Activated CD8-positive, alpha-beta T cell treated with anti-CD3 and anti-CD28 coated beads for 36 hours (primary cell): ENCODE data around the gene PRSS33. TPM values are rescaled to one million over a fixed set of nuclear protein-coding genes. Genes with fewer than 3 reads are reported as not detected.

Source experiments
- ATAC-seq: fragments of 200-7000 bp; cut with Tn5 transposase; one replicate; pipeline ENCODE4 v1.10.0; 2021; ENCODE audit warnings: mild to moderate bottlenecking, moderate library complexity
- CTCF ChIA-PET: fragments of 350-600 bp; sonication (Branson Sonifier 250); formaldehyde crosslinking; loops from one replicate; lab custom pipeline; 2021; ENCODE audit warnings: antibody characterized with exemption; lab: Charles Lee
- POLR2A ChIA-PET: fragments of 350-600 bp; sonication (Branson Sonifier 250); formaldehyde crosslinking; loops from one replicate; lab custom pipeline; 2021; ENCODE audit warnings: antibody characterized with exemption; lab: Charles Lee
- DNase-seq: peaks from one replicate; pipeline ENCODE4 v3.0.0-alpha.2; 2020
- H3K27ac Mint-ChIP-seq: one replicate; pipeline ENCODE4 v1.8.0; 2021; ENCODE audit warnings: mild to moderate bottlenecking, mixed read lengths
- H3K27me3 Mint-ChIP-seq: one replicate; pipeline ENCODE4 v1.8.0; 2021; ENCODE audit warnings: mixed read lengths
- H3K36me3 Mint-ChIP-seq: one replicate; pipeline ENCODE4 v1.8.0; 2021; ENCODE audit warnings: low read depth, mixed read lengths
- H3K4me1 Mint-ChIP-seq: one replicate; pipeline ENCODE4 v1.8.0; 2021; ENCODE audit warnings: low read depth, mixed read lengths
- H3K4me3 Mint-ChIP-seq: one replicate; pipeline ENCODE4 v1.8.0; 2021; ENCODE audit warnings: mild to moderate bottlenecking, moderate library complexity, mixed read lengths
- H3K9me3 Mint-ChIP-seq: one replicate; pipeline ENCODE4 v1.8.0; 2021; ENCODE audit warnings: mixed read lengths
- intact Hi-C: fragments of 100-400 bp; cut with micrococcal nuclease; formaldehyde crosslinking; loops from one replicate; pipeline ENCODE4 v1.10.0; 2022
- total RNA-seq, 2 experiments: library from RNA; stranded (reverse); gene quantifications; one replicate each; pipeline ENCODE4 v1.2.3, GENCODE V29; 2021
- TF ChIP-seq, protein P1 (sequence below): fragments of 200-600 bp; IDR thresholded peaks from one replicate; pipeline ENCODE4 v1.8.0; 2022; ENCODE audit warnings: antibody characterized with exemption, mild to moderate bottlenecking

PRSS33 gene
- total RNA-seq, 2 experiments from 2014 or later = 0.29 TPM; not detected in 1

DNA sequence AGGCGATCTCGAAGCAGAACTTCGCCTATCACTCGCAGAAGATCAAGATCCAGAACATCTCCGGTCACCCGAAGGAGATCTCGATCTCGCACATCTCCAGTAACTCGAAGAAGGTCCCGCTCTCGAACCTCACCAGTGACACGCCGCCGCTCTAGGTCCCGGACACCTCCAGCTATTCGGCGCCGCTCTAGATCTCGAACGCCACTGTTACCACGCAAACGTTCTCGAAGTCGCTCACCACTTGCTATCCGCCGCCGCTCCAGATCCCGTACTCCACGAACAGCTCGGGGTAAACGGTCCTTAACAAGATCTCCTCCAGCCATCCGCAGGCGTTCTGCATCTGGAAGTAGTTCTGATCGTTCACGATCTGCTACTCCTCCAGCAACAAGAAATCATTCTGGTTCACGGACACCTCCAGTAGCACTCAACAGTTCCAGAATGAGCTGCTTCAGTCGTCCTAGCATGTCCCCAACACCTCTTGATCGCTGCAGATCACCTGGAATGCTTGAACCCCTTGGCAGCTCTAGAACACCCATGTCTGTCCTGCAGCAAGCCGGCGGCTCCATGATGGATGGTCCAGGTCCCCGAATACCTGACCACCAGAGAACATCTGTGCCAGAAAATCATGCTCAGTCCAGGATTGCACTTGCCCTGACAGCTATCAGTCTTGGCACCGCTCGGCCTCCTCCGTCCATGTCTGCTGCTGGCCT lies 20.8 kb downstream of the PRSS33 start:
- POLR2A ChIA-PET = interaction anchor here (0.6 to 4.6 kb wide), 8 partner anchors 8 to 153 kb away, joined by 3 to 45 read pairs (median 8); partner anchors contain the start of genes ELOB and SRRM2
- intact Hi-C loops = no loop called here
- DNase-seq (no peak), ATAC-seq (no peak)
- no peaks in the 10 kb centered on the region for H3K27me3 Mint-ChIP-seq
- H3K9me3 Mint-ChIP-seq = no peaks in the 10 kb centered on the region
- peaks cover 81% of the 10 kb centered on the region for H3K36me3 Mint-ChIP-seq
- peaks cover 4% of the 10 kb centered on the region for H3K4me1 Mint-ChIP-seq
- TF ChIP-seq, protein P1, sequence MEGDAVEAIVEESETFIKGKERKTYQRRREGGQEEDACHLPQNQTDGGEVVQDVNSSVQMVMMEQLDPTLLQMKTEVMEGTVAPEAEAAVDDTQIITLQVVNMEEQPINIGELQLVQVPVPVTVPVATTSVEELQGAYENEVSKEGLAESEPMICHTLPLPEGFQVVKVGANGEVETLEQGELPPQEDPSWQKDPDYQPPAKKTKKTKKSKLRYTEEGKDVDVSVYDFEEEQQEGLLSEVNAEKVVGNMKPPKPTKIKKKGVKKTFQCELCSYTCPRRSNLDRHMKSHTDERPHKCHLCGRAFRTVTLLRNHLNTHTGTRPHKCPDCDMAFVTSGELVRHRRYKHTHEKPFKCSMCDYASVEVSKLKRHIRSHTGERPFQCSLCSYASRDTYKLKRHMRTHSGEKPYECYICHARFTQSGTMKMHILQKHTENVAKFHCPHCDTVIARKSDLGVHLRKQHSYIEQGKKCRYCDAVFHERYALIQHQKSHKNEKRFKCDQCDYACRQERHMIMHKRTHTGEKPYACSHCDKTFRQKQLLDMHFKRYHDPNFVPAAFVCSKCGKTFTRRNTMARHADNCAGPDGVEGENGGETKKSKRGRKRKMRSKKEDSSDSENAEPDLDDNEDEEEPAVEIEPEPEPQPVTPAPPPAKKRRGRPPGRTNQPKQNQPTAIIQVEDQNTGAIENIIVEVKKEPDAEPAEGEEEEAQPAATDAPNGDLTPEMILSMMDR = no peak
- no peak overlapping the region for H3K27ac Mint-ChIP-seq
- CTCF ChIA-PET = no interaction called here
- no peak overlapping the region for H3K4me3 Mint-ChIP-seq

DNA sequence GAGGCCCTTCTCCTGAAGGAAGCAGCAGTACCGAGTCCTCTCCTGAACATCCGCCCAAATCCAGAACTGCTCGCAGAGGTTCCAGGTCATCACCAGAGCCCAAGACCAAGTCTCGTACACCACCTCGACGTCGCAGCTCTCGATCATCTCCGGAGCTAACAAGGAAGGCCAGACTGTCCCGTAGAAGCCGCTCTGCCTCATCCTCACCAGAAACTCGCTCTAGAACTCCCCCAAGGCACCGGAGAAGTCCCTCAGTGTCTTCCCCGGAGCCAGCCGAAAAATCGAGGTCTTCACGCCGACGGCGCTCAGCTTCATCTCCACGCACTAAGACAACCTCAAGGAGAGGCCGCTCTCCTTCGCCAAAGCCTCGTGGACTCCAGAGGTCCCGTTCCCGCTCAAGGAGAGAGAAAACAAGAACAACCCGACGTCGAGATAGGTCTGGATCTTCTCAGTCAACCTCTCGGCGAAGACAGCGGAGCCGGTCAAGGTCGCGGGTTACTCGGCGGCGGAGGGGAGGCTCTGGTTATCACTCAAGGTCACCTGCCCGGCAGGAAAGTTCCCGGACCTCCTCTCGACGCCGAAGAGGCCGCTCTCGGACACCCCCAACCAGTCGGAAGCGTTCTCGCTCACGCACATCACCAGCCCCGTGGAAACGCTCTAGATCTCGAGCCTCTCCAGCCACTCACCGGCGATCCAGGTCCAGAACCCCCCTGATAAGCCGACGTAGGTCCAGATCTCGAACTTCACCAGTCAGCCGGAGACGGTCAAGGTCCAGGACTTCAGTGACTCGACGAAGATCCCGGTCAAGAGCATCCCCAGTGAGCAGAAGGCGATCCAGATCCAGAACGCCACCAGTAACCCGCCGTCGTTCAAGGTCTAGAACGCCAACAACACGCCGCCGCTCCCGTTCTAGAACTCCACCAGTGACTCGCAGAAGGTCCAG lies 21.6 kb downstream of the PRSS33 start:
- intact Hi-C loops = no loop called here
- ChIA-PET CTCF (no interaction called here), POLR2A (interaction anchor here (0.6 to 4.6 kb wide), 10 partner anchors 7 to 74 kb away, joined by 3 to 45 read pairs (median 4); partner anchors contain the start of genes SRRM2 and ZG16B)
- no peak for ATAC-seq
- no peak overlapping the region for H3K4me3 Mint-ChIP-seq
- H3K27me3 Mint-ChIP-seq = no peaks in the 10 kb centered on the region
- H3K27ac Mint-ChIP-seq = no peak overlapping the region
- no peak for DNase-seq
- H3K4me1 Mint-ChIP-seq = peaks cover 2% of the 10 kb centered on the region
- H3K9me3 Mint-ChIP-seq = no peaks in the 10 kb centered on the region
- TF ChIP-seq, protein P1 = no peak
- peaks cover 81% of the 10 kb centered on the region for H3K36me3 Mint-ChIP-seq

DNA sequence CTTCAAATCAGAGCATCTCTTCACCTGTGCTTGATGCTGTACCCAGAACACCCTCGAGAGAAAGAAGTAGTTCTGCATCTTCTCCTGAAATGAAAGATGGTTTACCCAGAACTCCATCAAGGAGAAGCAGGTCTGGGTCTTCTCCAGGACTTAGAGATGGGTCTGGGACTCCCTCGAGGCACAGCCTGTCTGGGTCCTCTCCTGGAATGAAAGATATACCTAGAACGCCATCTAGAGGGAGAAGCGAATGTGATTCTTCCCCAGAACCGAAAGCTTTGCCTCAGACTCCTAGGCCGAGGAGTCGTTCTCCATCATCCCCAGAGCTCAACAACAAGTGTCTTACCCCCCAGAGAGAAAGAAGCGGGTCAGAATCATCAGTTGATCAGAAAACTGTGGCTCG lies 22.6 kb downstream of the PRSS33 start:
- Mint-ChIP-seq H3K27me3 (no peaks in the 10 kb centered on the region), H3K4me1 (peaks cover 5% of the 10 kb centered on the region), H3K9me3 (no peaks in the 10 kb centered on the region), H3K27ac (no peak overlapping the region), H3K36me3 (peaks cover 86% of the 10 kb centered on the region), H3K4me3 (no peak overlapping the region)
- TF ChIP-seq, protein P1 = no peak
- intact Hi-C loops = no loop called here
- DNase-seq (no peak), ATAC-seq (no peak)
- POLR2A ChIA-PET = interaction anchor here (0.8 to 4.6 kb wide), 7 partner anchors 8 to 65 kb away, joined by 3 to 45 read pairs (median 4); partner anchors contain the start of genes SRRM2 and ZG16B
- CTCF ChIA-PET = no interaction called here

DNA sequence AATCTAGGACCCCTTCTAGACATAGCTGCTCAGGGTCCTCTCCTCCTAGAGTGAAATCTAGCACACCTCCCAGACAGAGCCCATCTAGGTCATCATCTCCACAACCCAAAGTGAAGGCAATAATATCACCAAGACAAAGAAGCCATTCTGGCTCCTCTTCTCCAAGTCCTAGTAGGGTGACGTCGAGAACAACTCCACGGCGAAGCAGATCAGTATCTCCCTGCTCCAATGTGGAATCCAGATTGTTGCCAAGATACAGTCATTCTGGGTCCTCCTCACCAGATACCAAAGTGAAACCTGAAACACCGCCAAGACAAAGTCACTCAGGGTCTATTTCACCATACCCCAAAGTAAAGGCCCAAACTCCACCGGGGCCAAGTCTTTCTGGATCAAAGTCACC lies 24.2 kb downstream of the PRSS33 start:
- no peak overlapping the region for H3K27ac Mint-ChIP-seq
- H3K36me3 Mint-ChIP-seq = peaks cover 94% of the 10 kb centered on the region
- no peaks in the 10 kb centered on the region for H3K9me3 Mint-ChIP-seq
- DNase-seq (no peak), ATAC-seq (no peak)
- CTCF ChIA-PET = no interaction called here
- no peak overlapping the region for H3K4me3 Mint-ChIP-seq
- no peaks in the 10 kb centered on the region for H3K27me3 Mint-ChIP-seq
- intact Hi-C loops = no loop called here
- POLR2A ChIA-PET = interaction anchor here (1.2 to 4.6 kb wide), 7 partner anchors 8 to 22 kb away, joined by 3 to 45 read pairs (median 6); partner anchors contain the start of gene SRRM2
- TF ChIP-seq, protein P1 = no peak
- peaks cover 13% of the 10 kb centered on the region for H3K4me1 Mint-ChIP-seq
